GM06990 (cell line): ENCODE data around the gene PTPRC.

Source experiments
- DNase-seq: peaks from one replicate; pipeline ENCODE4 v3.0.0-alpha.2; 2011; ENCODE audit not compliant: insufficient read length; ENCODE audit errors: extremely low read depth
- H3K27me3 ChIP-seq: replicated peaks from 2 replicates; pipeline ENCODE4 v1.6.0; 2011; ENCODE audit warnings: low read length; ENCODE audit not compliant: control insufficient read depth, insufficient read depth
- H3K36me3 ChIP-seq: 2 replicates; pipeline ENCODE4 v1.5.1; 2011; ENCODE audit warnings: low read length; ENCODE audit not compliant: control insufficient read depth, insufficient read depth
- H3K4me3 ChIP-seq: replicated peaks from 2 replicates; pipeline ENCODE4 v1.5.1; 2011; ENCODE audit warnings: low read depth, mild to moderate bottlenecking, control low read depth, low read length
- TF ChIP-seq, protein P1 (sequence below): IDR thresholded peaks from 2 replicates; pipeline ENCODE4 v1.5.1; 2011; ENCODE audit warnings: low read length, control low read depth, mild to moderate bottlenecking, inconsistent platforms; ENCODE audit not compliant: insufficient read depth, poor library complexity, severe bottlenecking

Gene PTPRC

GRCh38 chr1:198761859-198762616, 123.2 kb downstream of the PTPRC start:
- TF ChIP-seq, protein P1, sequence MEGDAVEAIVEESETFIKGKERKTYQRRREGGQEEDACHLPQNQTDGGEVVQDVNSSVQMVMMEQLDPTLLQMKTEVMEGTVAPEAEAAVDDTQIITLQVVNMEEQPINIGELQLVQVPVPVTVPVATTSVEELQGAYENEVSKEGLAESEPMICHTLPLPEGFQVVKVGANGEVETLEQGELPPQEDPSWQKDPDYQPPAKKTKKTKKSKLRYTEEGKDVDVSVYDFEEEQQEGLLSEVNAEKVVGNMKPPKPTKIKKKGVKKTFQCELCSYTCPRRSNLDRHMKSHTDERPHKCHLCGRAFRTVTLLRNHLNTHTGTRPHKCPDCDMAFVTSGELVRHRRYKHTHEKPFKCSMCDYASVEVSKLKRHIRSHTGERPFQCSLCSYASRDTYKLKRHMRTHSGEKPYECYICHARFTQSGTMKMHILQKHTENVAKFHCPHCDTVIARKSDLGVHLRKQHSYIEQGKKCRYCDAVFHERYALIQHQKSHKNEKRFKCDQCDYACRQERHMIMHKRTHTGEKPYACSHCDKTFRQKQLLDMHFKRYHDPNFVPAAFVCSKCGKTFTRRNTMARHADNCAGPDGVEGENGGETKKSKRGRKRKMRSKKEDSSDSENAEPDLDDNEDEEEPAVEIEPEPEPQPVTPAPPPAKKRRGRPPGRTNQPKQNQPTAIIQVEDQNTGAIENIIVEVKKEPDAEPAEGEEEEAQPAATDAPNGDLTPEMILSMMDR = no peak
- no peaks in the 10 kb centered on the region for H3K27me3 ChIP-seq
- H3K4me3 ChIP-seq = no peak overlapping the region
- DNase-seq = no peak
- H3K36me3 ChIP-seq = no peaks in the 10 kb centered on the region; the same call in 1 of the 2 replicates

- H3K27me3 ChIP-seq = no peaks in the 10 kb centered on the region
- TF ChIP-seq, protein P1 = no peak
- no peak overlapping the region for H3K4me3 ChIP-seq
- H3K36me3 ChIP-seq = no peaks in the 10 kb centered on the region; the same call in 1 of the 2 replicates
- no peak for DNase-seq
Observed at GRCh38 chr1:198763298-198763714, 124.5 kb downstream of the PTPRC start.

DNA sequence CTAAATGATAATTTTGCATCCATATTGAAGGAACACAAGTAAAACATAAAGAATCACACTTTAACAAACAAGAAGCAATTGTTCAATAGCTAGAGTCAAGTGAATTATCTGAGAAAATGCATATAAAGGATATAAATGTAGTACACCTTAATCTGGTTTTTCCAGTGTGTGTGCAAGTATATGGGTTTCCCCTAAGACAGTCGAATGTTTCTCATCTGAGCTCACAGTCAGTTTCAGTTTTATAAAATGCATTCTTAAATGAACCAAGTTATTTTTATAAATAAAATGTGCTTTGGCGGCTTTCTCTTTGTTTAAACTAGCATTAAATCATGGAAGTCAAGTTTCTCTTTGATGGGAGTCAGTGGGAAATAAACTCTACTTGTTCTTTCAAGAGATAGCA, 125.9 kb downstream of the PTPRC start:
- no peak for DNase-seq
- Histone ChIP-seq H3K36me3 (no peaks in the 10 kb centered on the region; the same call in 1 of the 2 replicates), H3K4me3 (no peak overlapping the region), H3K27me3 (no peaks in the 10 kb centered on the region)
- TF ChIP-seq, protein P1 = no peak

DNA sequence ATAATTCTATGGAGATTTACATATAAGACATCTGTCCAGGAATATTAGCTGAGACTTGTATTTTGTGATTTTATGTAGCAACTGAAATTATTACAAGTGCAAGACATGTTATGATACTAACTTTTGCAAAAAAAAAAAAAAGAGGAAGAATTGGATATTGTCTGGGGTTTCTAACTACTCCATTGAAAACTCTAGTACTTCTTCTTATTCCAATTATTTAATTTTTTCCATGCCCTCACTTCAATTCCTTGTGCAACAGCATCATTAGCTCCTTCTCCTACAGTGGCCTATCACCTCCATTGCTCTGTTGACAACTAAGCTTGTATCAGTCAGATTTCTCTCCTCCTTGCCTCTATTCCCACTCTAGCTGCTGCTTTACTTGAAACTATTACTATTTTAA, 126.6 kb downstream of the PTPRC start:
- TF ChIP-seq, protein P1 = no peak
- H3K27me3 ChIP-seq = no peaks in the 10 kb centered on the region
- DNase-seq = no peak
- H3K4me3 ChIP-seq = no peak overlapping the region
- H3K36me3 ChIP-seq = no peaks in the 10 kb centered on the region

DNA sequence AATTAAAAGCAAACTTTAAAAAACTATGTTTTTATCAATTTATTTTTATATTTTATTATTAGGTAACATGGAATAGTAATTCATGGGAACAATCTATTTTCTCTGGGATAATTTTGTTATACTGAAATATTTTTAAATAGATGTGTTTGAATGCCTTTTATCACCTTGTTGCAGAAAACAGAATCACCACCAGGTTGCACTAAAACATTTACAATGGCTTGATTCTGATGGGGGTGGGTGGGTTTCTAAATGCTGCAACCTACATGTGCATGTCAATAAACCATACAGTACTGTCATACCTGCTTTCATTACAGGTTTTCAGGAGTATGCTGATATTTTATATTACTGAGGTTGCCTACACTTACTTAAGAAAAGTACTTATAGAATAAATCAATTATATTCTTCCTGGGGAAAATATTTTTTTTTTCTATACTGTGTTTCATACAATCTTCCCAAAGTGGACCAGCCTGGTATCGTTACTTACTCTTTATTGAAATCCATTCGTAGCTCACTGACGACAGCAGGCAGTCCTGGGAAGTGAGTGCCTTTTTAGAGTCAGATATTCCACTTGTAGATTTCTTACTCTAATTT, 132.8 kb downstream of the PTPRC start:
- no peak overlapping the region for H3K4me3 ChIP-seq
- DNase-seq = peak; percentile 28
- TF ChIP-seq, protein P1 = peak; percentile 34
- no peaks in the 10 kb centered on the region for H3K27me3 ChIP-seq
- H3K36me3 ChIP-seq = no peaks in the 10 kb centered on the region
